Stimulated activated naive CD4-positive, alpha-beta T cell (primary cell): ENCODE results near the gene PSMC5.

Experiments used
- DNase-seq, 6 experiments: peaks; one replicate each; lab custom pipeline; 2025; lab: John Stamatoyannopoulos, UW

The PSMC5 gene

DNA sequence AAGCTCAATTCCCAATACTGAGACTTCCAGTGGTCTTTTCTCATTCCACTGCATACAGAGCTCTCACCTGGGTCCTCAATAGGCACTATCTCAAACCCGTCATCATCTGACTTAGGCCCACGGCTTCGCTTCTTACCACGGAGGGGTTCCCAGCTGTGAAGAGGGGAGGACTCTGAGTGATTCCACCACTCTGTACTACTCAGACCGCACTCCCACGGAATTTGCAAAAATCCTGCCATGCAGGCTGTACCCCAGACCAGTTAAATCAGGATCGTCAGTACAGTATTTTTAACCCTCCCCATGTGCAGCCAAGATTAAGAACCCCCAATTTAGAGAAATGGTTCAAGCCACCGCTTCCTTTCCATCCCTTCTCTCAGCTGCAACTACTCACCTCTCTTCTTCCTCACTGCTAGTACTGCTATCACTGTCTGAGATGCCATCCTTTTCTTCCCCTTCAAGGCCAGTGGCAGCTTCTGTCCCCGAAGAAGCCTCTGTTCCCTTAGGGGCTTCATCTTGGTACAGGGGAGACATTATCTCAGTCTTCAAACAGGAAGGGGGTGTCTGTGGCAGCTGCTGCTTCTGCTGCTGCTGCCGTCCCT, 6.2 kb upstream of the PSMC5 start:
- no peak for DNase-seq

DNA sequence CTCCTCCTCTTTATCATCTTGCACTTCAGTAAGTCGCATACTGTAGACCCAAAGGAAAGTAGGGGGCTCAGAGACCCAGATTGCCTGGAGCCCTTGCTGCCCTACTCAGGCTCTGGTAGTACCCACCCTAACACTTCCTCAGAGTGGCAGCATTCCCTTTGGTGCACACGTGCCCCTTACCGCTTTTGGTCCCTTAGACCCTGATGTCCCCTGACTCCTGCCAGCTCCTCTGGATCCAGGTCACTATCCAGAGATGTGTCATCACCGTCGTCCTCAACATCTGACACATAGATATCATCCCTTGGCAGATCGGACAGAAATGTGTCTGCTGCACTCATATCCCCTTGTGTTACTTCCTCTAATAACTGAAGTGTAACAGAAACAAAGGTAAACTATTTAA, 5.4 kb upstream of the PSMC5 start:
- no peak for DNase-seq

DNA sequence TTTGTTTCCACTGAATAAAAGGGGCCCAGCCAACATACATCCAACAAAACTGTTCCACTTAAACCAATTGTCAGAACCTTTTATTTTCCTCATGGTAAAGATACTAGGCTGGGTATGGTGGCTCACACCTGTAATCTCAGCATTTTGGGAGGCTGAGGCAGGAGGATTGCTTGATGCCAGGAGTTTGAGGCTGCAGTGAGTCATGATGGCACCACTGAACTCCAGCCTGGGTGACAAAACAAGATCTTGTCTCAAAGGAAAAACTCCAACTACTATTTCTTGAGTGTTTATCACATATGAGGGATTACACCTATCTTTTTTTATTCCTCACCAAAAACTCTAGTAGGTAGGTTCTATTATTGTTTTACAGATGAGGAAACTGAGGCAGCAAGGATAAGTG, 4.7 kb upstream of the PSMC5 start:
- no peak for DNase-seq

DNA sequence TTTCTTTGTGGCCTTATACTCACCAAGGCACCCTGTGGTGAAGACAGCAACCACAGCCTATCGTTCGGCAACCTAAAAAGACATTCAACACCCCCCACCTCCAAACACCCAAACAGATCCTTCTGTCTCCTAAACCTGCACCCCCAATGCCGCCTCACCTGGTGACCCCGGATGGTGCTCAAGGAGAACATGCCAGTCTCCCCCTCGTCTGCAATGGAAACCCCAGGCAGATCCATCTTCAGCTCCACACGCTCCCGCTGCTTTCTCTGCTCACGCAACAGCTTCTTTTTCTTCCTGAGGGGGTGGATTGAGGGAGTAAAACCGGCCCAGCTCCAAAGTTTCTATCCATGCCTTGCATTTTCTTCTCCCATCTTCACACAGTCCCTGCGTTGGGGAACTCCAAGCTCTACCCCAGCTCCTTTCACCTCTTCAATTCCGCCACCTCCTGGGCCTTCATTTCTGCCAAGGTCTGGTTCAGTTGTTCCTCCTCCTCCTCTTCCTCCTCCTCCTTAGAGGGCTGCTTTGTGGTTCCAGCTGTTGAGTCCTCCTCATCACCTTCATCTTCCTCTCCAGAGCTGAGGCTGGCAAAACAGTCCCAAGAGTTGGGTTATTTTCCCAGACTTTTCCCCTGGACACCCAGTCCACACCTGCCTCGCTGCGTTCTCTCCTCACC, 3.4 kb upstream of the PSMC5 start:
- DNase-seq, result no peak

DNA sequence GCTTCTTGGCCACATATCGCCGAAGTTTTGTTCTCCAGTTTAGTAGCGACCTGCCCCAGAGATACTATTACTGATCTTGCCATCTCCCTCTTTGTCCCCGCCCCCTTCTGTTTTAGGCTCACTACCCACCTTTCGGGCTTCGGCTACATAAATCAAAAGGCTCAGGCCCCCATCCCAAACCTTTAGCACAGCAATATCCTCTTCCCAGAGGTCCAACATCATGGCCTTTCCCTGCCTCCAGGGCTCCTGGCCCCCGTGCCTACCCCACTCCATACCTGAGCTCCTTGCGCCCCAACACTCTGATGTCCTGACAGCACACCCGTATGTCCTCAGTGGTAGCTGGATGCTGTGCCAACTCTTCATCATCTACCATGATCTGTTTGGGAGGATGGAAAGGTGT, 2.9 kb upstream of the PSMC5 start:
- DNase-seq, result no peak

DNA sequence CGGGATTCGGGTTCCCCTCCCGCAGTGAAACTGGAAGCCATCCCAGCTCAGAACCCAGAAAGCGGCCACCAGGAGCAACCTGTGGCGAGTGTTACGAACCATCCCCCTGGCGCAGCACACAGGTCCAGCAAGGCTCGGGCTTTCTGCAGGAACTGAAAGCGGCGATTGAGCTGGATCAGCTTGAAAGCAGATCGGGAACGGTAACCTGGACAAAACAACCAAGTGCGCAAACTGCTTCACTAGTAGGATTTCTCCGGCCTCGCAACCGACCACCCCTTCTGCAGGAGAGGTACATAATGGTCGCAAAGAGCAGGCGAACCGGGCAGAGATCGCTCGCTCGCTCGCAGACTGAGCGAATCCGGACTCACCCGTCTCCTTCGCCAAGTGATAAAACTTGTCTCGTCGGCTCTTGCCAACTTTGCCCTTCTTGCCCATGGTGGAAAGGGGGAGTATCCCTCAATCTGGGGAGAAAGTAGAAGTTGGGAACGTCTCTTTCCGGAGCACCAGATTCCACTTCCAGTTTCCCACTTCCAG, 696 bp upstream of the PSMC5 start:
- DNase-seq, result no peak

DNA sequence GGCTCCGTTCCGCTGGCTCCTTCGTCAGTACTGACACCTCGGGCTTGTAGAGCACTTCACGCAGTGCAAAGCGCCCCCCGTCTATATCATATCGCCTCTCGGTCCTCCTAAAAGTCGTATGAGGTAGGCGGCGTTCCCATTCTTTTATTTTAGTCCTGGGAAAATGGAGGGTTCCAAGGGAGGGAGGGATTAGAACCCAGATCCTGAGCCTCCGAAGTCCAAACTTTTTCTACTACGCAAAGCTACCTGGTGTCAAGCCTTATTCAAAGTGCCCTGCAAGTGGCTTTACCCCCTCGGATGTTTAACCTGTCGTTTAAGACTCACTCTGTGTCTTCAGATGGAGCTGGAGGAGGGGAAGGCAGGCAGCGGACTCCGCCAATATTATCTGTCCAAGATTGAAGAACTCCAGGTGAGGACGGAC, 580 bp downstream of the PSMC5 start:
- DNase-seq, result no peak

DNA sequence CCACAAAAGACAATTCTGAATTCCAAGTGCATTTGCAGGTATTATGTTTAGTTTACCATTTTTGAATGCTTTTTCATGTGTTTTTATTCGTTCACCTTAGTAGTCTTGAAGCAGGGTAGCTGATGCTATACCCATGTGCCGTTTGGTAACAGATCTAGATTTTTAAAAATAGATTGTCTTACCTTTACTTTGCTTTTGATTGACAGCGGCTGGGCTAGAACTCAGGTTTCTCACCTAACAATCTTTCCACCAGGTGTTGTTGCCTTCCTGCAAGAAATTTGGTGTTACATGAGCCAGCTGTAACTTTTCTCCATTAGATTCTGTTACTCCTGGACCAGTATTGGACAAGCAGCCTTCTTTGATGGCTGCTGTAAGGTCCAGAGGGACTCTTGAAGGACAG, 1.7 kb downstream of the PSMC5 start:
- DNase-seq, result no peak

DNA sequence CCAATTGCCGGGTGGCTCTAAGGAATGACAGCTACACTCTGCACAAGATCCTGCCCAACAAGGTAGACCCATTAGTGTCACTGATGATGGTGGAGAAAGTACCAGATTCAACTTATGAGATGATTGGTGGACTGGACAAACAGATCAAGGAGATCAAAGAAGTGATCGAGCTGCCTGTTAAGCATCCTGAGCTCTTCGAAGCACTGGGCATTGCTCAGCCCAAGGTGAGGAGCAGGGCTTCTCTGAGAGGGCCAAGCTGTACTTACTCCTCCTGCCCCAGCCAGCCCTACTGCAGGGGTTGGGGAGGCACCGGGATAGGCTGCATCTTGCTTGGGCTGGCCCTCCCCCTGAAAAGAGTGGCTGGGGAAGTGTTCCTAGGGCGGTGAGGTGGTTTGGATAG, 3.0 kb downstream of the PSMC5 start:
- DNase-seq, result no peak

DNA sequence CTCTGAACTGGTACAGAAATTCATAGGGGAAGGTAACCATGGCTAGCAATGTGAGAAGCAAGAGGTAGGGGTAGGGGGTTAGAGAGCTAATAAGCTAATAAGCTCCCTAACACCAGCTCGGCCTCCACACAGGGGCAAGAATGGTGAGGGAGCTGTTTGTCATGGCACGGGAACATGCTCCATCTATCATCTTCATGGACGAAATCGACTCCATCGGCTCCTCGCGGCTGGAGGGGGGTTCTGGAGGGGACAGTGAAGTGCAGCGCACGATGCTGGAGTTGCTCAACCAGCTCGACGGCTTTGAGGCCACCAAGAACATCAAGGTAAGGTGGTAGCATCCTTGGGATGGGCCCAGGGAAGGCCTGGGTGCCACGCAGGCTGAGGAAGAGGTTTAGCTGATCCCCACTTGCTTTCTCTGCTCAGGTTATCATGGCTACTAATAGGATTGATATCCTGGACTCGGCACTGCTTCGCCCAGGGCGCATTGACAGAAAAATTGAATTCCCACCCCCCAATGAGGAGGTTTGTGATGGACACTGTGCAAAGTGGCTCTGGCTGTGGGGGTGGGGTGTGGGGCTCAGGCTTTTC, 3.8 kb downstream of the PSMC5 start:
- DNase-seq, result no peak

DNA sequence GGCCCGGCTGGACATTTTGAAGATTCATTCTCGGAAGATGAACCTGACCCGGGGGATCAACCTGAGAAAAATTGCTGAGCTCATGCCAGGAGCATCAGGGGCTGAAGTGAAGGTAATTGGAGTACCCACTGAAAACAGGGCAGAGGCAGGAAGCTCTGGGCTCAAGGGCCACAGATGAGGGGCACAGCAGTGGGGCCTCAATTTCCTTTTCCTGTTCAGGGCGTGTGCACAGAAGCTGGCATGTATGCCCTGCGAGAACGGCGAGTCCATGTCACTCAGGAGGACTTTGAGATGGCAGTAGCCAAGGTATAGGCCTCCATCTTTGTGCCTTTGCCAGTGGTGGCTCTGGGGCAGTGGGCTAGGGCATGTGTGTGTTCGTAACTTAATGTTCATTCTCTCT, 4.3 kb downstream of the PSMC5 start:
- no peak for DNase-seq

DNA sequence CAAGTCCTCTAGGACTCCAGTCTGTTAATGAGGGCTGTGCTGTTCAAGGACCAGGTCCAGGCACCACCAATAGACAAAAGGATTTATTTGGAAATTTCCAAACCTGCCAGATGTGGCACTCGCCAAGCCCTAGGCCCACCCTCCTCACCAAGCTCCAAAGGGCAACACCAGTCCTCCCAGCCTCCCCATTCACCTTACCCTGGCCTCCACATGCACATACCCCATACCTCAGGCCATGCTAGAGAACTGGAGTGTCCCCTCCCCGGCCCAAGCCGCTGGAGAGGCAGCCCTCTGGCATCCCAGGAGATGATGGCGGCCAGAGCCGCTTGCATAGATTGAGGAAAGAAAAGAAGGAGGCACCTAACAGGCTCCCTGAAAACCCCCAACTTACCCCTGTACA, 4.8 kb downstream of the PSMC5 start:
- DNase-seq, result no peak

DNA sequence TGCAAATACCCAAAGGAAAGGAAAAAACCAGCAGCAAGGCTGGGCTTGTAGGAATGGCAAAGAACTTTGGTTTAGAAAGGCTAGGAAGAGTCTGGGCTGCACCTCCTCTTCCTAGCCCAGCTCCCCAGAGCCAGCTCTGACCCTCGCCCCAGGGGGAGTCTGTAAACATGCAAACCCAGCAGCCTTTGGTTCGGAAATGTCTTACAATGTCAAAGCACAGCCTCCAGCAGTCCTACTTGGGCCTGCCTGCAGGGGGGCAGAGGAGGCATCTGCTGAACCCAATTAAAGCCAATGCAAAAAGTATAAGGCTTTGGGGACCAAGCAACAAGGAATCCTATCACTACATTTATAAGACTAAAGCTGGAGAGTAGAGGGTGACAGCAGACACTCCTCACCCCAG, 5.2 kb downstream of the PSMC5 start:
- no peak for DNase-seq

DNA sequence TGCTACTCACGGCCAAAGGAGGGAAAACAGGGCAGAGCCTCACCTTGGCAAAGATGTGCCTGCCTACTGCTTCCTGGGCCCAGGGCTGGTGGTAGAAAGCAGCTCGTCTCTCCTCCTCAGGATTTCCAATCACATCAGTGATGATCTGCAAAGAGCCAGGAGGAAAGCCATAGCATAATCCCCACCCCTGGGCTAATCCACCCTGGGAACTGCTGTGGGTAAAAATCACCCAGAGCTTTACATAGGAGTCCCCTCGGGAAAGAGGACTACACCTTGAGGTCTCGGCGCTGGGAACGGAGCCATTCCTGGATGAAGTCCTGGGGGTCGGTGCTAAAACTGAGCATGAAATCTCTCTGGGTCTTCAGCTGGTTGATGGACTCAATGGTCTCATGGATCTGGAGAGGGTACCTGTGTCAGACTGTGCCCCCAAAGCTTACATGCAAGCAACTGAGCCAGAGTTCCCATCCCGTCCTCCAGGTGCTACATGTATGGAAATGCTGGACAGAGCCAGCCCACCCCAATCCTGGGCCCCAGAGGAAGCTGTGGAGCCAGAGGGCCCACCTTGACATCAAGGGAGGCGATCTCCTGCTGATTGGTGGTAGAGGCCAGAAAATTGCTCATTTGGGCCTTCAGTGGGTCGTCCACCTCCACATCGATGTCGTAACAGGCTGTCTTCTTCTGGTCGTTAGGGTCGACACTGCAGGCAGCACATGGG, 6.0 kb downstream of the PSMC5 start:
- DNase-seq, result no peak

DNA sequence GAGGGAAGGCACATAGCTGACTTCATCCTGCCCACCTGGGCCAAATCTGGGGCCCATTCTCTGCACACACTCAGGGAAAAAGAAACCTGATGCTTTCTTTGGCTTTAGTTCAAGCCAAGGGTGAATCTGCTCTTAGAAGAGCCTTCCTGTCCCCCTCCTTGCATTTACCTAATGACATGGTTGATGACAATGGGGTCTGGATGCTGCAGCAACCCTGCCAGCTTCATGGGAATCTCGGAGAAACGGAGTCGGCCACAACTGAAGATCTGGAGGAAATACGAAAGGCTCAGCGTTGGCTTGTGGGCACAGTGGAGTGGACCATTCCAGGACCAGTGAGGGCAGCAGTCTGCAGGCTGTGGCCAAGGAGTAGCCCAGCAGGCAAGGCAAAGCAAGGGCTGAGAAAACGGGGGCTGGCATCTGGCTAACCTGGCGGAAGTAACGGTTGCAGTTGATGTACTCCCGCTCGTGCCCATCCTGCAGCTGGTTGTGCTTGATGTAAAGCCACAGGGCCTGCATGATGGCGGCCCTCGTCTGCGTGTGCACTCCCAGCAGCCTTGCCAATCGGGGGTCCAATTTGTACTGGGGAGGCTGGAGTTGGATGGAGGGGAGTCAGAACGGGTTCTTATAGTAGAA, 6.6 kb downstream of the PSMC5 start:
- DNase-seq, result no peak

DNA sequence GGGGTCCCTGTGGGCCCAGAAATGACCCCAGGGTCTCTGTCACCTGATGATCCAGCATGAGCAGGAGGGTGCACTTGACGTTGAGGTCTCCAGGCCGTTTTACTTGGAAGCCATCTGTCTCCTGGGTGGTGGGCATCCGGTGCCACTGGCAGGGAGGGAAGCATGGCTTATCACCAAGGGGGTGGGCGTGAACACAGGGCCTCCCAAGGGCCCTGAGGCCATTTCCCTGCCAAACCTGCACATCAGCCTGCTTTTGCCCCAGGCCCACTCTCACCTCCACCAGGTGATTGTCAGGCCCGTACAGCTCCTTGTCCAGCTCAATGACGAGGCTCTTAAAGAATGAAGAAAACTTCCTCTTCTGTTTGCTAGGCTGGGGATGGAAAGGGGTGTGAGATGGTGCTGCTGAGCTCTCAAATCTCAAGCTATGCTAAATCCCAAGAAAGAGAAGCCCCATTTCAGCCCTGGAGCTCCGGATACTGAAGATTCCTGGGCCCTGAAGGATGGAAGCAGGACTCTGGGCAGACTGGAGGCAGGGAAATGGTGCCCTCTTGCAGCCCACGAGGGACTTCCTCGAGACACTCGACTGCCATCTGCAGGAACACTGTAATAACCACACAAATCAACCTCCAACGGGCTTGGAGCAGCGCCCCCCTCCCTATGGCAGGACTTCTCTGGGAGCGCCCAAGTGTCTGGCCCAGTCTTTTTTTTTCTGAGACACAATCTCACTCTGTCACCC, 7.4 kb downstream of the PSMC5 start:
- DNase-seq, result peak; percentile 33 to 56 (median 46)

DNA sequence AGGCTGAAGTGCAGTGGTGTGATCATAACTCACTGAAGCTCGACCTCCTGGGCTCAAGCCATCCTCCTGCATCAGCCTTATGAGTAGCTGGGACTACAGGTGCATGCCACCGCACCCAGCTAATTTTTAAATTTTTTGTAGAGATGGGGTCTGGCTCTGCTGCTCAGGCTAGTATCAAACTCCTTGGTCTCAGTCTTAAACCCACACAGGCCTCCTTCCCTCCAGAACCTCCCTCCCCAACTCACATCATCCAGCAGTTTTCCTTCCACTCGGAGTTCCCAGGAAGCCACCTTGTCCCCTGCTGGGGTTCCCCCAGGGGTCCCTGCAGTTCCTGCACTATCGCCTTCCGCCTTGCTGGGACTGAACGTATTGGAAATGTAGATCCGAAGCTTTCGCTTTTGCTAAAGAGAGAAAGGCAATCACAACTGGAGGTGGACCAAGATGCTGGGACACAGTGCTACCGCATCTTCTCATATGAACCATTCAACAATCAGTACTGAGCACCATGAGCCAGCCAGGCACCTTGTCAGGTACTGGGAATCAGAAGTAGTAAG, 8.0 kb downstream of the PSMC5 start:
- DNase-seq, result no peak

DNA sequence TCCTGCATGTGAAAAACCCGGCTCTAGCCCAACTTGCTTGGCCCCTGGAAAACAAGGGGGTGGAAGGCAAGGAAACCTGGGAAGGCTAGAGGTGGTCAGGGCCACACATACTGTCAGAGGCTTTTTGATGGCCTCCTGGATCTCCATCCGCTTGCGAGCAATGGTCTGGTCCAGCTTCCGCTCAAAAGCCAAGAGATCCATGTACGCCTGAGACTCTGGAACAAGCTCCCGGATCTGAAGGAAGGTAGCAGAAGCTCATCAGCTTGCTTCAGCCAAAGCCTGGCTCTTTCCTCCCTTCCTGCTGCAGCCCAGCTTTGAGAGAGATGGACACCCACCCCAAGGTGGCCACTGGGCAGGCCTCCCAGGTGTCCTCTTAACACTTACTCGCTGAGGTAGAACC, 9.6 kb downstream of the PSMC5 start:
- DNase-seq, result no peak

DNA sequence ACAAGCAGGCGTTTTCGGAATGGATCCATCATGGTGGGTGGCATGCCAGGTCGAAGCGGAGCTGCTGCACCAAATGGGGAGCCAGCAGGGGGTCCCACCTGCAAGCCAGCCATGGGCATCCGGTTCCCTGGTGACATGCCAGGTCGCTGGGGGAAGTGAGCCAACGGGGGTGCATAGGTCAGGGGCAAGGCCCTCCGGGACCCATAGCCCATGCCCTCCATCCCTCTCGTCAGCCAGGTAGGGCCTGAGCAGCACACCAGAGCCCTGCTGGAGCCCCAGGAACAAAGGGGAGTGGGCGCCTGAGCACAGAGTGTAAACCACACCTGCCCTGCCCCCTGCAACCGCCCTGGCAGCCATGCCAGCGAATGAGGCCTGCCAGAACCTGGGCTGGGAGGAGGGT, 10.2 kb downstream of the PSMC5 start:
- DNase-seq, result no peak

DNA sequence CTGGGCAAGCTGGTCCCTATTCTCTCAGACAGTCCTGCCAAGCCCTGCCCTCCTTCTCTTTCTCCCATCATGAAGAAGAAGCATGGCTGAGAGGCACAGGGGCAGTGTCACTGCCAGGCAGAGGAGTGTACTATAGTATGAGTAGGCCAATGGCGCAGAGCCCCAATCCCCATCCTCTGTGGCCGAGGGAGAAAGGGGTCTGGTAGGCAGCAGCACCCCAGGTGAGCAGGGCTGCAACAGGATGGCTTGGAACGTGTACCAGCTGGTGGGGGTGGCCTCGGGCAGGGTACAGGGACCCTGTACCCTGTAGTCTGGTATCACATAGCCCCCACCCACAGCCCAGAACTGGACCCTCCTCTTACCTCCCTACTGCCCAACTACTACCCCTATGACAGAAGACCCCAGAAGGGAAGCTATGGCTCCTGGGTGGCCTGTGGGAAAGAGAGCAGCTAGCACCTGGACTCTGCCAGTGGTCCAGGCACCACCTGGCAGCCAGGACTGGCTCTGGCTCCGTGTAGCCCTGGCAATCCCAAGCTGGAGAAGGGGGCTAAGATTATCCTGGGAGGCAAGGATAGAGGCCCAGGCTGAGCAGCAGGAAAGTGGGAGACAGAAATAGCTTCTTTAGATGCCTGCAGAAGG, 10.8 kb downstream of the PSMC5 start:
- DNase-seq, result no peak

DNA sequence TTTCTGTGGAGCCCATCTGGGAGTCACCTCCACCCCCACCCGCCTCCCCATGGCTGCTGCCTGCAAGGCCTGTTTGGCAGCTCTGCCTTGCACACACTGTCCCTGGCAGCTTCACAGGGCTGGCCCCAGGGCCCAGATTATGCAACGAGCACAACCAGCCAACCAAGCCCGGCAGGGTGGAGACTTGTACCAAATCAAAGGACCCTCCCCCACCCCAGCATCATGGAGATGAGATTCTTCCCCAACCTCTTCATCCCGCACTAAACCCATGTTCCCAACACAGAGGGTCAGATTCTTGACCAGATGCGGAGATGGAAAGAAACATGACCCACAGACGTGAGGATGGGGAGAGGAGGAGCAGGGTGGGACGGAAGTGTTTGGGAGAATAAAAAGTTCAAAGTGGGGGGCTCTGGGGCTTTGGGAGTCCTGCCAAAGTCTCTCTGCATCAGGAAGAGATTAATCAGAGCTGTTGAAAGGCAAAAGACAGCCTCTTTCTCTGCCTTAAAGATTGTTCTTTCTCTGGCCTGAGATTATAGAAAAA, 11.5 kb downstream of the PSMC5 start:
- DNase-seq, result no peak
